Fibroblast of skin of left biceps (primary cell): Measurements from ENCODE around the gene ALDH8A1.
"Not testable (repeated sequence)": the region's sequence is repeated elsewhere in the genome, so short reads cannot be mapped to it uniquely, and the experiment has no call there.

ENCODE experiments used
- DNase-seq, 2 experiments: peaks; one replicate each; pipeline ENCODE4 v3.0.0-alpha.2; 2013; ENCODE audit warnings: low read depth in 2 of 2

Gene ALDH8A1

DNA sequence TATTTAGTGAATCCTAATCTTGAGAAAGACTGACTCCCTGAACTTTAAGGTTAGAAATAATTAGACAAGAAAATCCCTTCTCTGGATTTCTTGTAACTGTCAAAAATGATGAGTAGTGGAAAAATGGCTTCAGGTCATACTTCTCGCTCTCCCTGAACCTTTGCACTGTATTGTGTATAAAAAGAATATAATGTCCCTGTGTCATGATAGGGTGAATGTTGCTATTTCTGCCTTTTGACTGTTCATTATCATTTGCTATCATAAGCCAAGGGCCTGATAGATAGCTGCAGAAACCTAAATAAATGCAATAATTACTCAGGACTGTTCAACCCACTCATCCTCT lies 39.3 kb downstream of the ALDH8A1 start:
- DNase-seq, result no peak

DNA sequence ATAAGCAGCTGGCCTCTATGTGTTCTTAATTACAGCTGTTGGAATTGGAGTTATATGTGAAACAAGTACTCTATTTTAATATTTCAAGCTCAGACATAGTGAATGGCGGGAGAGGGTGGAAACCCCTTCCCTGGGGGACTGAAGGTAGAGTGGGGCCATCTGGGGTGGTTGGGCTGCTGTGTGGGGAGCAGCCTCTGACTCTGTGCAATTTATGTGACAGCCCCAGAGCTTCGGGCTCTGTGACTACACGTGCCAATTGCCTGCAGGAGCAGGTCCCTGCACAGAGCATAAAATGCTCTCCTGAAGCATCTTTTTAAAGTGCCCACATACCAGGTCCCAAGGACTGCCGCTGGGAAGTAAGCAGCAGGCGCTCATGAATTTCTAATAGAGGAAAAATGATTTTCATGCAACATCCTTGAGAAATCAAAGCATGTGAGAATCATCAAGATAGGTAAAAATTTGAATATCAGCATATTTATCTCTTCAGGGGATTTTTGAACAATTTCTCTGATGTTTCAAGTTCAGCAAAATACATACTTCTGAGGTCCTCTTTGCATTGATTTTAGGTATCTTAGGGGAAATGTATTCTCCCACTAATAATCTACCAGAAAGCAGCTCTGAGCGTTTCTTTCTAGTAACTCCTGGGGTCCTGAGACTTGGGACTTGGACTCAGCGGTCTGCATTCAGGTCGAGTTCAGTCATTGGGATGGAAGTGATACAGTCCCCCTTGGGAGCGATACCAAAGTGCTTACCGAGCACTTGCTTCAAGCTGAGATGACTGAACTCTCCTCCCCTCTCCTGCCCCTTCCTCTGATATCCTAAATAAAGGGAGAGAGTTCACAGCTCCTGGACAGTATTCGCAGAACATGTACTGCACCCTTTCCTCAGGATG lies 40.0 kb downstream of the ALDH8A1 start:
- DNase-seq, result no peak

DNA sequence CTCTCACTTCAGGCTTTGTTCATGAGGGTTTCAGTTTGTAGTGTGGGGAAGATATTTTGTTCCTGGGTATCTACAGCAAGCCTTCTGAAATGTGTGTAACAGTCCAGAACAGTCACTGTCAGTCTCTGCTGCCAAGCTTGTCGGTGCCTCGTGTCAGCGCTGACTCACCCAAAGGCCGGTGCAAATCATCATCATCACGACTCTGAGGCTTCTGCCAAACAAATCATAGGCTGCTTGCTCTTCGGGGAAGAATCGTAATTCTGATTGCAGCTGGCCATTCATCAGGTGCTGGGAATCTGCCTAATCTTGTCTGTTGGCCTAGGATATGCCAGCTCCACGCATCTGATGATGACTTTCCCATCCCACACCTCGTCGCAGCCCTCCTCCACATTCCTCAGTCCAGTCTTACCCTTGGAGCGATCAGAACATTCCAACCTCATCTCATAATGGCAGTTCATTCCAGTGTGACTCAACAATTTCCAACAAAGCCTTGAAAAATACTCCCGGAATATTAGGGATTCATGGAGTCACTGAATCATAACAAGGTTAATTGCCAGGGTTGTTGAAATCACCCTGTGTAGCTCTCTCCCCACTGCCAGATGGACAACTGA lies 40.9 kb downstream of the ALDH8A1 start:
- DNase-seq, result peak; percentile 95 to 96

DNA sequence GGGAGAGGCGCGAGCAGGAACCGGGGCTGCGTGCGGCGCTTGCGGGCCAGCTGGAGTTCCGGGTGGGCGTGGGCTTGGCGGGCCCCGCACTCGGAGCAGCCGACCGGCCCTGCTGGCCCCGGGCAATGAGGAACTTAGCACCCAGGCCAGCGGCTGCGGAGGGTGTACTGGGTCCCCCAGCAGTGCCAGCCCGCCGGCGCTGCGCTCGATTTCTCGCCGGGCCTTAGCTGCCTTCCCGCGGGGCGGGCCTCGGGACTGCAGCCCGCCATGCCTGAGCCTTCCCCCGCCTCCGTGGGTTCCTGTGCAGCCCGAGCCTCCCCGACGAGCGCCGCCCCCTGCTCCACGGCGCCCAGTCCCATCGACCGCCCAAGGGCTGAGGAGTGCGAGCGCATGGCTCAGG lies 45.2 kb downstream of the ALDH8A1 start:
- DNase-seq, result not testable (repeated sequence)

DNA sequence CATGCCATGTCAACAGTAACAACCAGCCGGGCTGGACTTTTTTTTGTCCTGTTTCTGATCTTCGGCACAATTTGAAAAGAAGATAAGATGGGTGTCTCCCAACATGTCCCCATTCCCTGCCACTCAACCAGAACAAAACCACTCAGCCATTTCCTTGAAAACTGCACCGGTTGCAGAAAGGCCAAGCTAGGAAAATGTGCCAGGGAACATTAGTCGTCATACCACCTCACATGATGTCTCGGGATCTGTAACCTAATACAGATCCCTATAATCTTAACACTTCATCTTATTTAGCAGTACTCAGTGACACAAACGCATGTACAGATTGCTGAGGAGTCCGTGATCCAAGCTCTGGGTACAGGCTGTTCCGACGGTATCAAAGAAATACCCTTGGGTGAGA lies 46.5 kb downstream of the ALDH8A1 start:
- no peak for DNase-seq

DNA sequence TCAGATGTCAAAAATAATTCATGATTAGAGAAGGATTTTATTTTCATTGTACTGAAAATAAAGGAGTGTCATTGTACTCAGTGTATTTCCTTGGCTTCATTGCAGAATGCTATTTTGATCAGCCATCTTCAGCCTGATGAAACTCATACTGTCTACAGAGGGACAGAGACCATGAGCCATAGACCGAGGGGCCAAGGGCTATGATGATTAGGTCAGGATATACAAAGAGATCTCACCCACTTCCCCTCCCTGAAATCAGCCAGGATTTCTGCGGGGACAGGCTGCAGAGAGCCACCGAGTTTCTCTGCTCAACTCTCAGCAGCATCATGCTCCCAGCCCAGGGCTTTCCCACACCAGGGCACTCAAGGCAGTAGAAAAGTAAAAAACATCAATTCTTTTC lies 47.0 kb downstream of the ALDH8A1 start:
- no peak for DNase-seq

DNA sequence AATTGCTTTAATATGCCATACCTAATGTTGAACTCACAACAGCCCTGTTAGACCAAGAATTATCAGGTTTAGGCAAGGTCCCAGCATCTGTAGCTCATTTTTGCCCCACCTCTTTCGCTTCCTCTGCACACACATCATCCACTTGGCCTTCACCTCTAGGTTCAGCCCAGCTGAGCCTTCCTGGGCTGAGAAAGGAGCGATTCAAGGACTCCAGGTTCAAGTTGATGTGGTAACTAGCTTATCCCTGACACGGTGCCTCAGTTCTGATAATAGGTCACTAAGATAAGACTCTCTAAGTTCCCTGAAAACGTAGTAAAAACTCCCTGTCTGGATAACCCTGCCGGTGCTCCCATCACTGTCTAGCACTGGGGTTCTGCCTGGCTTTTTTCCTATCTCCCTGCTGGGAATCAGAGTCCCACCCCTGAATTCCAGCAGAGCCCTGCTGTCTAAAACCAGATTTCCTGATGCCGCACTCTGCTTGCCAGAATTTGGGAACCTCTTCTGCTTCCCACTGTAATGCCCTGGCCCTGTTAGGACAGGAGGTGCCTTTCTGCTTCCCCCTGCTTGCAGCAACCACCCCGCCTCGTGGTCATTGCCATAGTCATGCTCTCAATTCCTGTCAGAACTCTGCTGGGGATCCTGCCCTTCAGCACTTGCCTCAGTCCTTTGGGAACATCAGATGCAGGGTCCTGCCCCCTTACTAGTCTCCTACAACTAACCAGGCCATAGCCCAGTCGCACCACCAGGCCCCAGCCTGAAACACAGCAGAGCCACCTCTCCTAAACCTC lies 47.6 kb downstream of the ALDH8A1 start:
- no peak for DNase-seq

DNA sequence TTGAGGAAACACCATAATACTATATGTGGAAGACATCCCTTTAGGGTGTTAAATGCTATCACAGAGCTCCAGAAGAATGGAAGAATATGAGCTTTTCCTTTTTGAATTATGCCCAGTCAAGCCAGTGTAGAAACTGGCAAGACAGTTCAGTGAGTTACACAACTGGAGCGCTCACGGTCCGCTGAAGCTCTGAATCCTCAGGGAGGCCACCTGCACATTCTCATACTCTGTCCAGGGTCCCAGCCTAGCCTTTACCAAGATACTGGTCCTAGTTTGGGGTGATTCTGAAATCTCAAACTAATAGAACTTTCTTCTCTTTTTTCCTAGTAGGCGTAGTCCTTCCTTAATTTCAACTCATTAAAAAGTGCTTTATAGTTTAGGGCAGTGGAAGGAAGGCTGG lies 51.3 kb downstream of the ALDH8A1 start:
- DNase-seq, result no peak

DNA sequence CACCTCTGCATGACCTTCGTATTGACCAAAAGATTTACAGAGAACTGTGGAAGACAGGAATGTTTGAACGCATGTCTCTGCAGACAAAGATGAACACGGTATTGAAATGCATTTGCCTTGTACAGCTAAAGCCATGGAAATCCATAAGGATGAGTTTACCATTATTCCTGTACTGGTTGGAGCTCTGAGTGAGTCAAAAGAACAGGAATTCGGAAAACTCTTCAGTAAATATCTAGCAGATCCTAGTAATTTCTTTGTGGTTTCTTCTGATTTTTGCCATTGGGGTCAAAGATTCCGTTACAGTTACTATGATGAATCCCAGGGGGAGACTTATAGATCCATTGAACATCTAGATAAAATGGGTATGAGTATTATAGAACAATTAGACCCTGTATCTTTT lies 51.7 kb downstream of the ALDH8A1 start:
- not testable (repeated sequence) for DNase-seq

DNA sequence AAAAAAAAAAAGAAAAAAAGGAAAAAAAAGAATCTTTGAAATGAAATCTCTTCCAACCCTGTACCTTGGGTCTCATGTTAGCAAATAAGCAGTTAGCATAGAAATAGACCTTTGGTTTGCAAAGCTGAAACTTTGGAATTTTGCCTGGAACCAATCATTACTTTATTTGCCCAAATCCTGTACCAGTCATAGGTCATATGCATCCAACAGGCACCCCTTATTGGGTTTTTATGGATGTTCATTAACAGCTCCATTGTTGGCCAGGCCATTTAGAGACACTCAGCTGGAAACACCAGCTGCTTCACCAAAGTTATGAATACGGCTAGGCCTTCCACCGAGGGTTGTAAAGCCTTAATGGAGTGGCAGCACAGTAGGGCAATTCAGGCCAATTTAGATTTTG lies 53.0 kb downstream of the ALDH8A1 start:
- no peak for DNase-seq

DNA sequence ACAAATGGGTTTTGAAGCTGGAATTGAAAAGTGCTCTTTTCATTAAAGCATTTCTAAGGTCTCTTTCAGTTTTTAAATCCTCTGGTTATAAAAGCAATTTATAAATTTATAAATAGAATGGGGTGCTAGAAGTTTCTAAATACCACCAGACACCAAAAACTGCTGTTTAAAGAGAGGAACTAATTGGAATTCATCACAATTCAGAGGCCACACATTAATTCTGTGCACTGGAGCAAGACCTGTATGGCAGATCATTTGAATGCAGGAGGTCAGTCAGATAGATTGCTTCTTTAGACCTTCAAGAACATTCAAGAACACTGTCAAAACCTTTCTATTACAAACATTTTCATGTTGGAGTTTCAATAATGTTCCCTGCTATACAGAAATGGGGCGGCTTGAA lies 55.1 kb downstream of the ALDH8A1 start:
- DNase-seq, result no peak

DNA sequence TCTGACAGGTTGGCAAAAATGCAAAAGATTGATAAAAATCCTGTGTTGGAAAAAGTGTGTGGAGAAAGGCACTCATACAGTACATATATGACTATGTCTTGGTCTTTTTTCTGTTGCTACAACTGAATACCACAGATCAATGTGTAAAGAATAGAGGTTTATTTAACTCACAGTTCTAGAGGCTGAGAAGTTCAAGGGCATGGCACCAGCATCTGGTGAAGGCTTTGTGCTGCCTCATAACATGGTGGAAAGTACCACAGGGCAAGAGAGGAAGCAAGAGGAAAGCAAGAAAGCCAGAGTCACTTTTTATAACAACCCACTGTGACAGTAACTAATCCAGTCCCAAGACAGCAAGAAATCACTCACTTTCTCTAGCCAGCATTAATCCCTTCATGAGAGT lies 57.5 kb downstream of the ALDH8A1 start:
- DNase-seq, result no peak

DNA sequence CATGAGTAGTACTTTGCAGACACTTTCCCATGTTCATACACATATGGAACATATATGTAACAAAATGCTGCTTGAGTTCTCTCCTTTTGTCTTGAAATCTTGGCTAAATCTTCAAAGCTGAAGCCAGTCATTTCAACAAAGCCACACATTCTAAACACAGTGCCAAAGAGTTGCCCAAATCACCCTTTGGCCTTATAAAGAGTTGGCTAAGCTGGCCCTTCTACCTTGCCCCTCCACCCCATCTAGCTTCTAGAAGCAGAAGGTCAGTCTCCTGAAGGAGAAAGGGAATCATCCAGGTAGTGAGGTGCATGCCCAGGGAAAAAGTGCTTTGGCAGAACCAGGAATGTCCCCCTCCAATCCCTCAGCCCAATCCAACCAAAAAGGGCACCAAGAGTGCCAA lies 58.3 kb downstream of the ALDH8A1 start:
- no peak for DNase-seq

DNA sequence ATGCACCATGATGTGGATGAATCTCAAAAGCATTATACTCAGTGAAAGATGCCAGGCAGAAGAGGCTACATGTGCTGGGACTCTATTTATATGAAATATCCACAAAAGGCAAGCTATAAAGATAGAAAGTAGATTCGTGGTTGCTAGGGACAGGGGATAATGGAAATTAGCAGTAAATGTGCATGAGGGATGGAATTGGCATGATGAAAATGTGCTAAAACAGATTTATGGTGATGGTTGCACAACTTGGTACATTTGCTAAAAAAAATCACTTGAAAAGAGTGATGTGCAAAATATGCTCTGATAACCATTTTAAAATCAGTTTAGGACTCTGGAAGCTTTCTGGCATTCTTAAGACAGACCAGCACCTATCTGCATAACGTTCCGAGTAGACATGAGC lies 61.6 kb downstream of the ALDH8A1 start:
- no peak for DNase-seq

DNA sequence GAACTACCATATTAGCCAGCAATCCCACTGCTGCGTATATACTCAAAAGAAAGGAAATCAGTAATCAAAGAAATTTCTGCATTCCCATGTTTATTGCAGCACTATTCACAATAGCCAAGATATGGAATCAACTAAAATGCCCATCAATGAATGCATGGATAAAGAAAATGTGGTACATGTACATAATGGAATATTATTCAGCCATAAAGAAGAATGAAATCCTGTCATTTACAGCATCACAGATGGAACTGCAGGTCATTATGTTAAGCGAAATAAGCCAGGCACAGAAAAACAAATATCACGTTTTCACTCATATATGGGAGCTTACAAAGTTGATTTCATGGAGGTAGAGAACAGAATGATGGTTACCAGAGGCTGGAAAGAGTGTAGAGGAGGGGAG lies 65.1 kb downstream of the ALDH8A1 start:
- no peak for DNase-seq

DNA sequence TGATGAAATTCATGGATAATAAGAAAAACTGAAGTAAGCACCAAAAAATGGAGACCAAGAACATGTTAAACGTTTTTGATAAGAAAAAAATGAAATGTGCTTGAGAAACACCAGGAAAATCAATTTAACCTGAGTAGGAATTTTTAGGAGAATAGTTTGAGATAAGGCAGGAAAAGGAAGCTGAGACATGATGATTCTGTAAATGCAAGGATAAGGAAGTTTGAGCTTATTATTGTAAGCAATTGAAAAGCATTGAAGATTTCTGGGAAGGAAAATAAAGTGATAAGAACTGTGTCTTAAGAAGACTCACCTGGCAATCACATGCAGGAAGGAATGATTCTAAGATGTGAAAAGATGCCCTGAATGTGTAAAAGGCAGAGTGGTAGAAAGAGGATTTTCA lies 66.6 kb downstream of the ALDH8A1 start:
- DNase-seq, result no peak

DNA sequence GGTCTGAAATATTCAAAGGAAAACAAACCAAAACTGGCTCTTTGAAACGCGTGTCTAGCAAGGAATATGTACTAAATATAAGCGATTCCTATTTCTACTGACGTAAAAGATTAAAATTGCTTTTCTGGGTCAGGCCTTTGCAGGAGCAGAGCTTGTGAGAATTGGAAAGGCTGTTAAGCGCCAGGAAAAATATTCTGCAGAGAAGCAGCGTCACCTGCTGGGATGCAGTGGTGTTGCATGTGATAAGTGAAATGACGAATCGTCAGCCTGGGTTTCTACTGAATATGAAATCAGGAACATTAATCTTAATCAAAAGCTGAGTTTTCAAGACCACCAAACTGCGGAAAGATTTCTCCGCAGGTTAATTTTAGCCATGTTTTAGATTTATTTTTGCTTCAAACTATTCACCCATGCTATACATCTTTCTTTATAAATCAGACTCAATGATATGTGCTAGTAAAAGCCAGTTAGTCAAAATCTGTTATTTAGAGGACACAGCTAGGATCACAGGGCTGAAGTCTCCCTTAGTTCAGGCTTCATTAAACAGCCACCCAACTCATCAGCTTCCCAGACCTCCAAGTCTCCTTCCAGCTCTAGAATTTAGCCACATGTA lies 67.4 kb downstream of the ALDH8A1 start:
- DNase-seq, result peak; percentile 37 to 42

DNA sequence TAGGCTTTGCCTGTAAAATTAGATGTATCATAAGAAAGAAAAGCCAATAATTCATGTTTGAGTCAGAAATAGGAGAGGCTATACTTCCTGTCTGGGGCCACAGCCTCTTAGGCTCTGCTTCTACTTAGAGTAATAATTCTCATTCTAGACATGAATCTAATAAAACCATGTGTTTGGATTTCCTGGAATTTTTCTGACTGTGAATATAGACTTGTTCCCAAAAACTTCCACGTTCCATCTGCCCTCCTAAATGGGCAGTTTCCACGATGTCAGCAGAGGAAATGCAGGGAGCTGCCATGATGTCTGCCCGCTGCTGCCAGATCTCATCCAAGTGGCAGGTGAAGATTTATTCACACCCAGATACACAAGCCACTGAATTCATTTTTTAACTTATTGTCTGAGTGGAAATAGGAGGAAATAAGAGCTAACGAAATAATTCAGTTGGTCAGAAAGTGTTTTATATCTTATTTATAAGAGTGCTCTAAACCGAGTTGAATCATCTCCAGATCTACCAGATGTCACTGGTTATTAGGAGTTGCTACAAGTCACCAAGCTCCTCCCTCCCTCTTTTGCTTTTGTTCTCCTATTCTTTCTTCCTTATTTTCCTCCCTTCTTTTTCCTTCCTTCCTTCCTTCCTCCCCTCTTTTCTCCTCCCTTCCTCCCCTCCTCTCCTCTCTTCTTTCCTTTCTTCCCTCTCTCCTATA lies 69.3 kb downstream of the ALDH8A1 start:
- peak; percentile 53 to 56 for DNase-seq

DNA sequence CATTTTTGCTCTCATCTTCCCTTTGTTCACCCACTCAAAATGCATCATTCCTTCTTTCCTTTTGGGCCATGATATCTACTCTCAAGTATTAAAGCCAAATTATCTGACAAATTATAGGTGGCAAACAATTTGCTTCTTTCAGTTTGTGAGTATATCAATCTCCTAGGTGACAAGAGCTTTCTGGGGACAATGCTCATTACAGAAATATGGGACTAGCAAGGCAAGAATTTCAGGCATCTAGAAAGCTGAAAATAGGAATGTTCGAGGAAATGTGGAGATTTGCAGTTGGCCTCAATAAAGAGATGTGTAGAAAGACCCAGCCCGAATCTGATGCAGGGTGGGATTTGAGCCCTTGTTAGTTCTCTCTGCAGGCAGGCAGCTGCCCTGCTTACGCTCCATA lies 71.8 kb downstream of the ALDH8A1 start:
- DNase-seq, result no peak

DNA sequence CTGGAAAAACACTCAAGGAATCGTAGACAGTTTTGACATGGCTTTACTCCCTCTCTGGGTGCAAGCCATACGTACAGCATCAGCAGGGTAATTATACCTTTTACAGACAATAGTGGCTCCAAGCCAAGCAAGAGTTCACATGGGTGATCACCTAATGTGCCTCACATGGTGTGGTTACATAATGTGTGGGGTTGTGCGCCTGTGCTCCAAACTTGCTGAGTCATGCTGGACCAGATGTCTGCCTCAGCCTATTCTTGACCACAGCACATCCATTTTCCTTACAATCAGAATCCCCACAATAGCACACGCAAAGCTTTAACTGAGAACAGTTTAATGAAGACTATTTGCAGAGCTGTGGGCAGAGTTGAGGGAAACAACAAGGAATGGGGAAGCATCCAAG lies 74.5 kb downstream of the ALDH8A1 start:
- no peak for DNase-seq

DNA sequence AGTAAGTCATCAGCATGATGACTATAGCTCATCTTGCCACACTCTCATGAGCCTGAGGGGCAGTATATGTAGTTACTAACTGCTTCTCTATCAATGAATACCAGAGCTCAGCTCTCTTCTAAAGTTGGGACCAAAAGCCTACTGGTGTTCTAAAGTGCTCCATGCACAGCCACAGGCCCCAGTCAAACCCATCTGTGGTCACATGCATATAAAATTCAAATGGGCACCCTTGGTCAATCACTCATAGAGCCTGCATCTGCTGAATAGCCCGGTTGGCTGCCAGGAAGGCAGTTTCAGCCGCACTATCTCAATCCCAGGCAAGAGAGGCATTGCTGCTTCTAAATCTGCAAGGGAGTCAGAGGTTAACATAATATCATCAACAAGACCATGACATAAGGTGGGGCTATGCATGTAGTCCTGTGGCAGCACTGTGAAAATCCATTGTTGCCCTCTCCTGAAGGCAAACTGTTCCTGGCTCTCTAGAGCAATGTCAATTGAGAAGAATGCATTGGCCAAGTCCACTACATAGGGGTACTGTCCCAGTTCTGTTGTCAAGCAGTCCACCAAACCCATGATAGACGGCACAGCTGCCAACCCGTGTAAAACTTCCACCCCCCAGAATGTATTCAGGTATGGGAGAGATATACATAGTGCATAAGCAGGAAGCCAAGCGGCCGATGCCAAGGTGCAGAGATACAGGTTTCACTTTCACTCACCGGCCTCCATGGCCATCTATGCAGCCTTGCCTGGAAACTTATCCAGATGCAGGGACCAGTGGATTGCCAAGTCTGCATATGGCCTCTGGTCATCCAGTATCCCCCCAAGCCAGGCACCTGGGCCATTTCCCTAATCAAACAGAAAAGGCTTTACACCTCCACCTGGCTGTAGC lies 76.2 kb downstream of the ALDH8A1 start:
- no peak for DNase-seq
